Stimulated activated CD4-positive, alpha-beta T cell treated with anti-CD3 and anti-CD28 coated beads, Interleukin-4, amount 100 ng/mL, for 1 hour (primary cell): ENCODE results near the gene SATB2.

ENCODE experiments used
- DNase-seq: peaks from one replicate; pipeline ENCODE4 v3.0.0-alpha.2; 2020

Gene SATB2

GRCh38 chr2:199465988-199466691 is 8.4 kb upstream of the SATB2 start:
- no peak for DNase-seq

- DNase-seq, result no peak
Measured at GRCh38 chr2:199465390-199465789, 7.7 kb upstream of the SATB2 start.

- no peak for DNase-seq
Measured at GRCh38 chr2:199464606-199465352, 7.0 kb upstream of the SATB2 start.

- no peak for DNase-seq
Measured at GRCh38 chr2:199463708-199464605, 6.2 kb upstream of the SATB2 start.

GRCh38 chr2:199462956-199463692 is 5.4 kb upstream of the SATB2 start:
- peak; percentile 62 for DNase-seq

GRCh38 chr2:199462347-199462955 is 4.7 kb upstream of the SATB2 start:
- DNase-seq, result no peak

DNA sequence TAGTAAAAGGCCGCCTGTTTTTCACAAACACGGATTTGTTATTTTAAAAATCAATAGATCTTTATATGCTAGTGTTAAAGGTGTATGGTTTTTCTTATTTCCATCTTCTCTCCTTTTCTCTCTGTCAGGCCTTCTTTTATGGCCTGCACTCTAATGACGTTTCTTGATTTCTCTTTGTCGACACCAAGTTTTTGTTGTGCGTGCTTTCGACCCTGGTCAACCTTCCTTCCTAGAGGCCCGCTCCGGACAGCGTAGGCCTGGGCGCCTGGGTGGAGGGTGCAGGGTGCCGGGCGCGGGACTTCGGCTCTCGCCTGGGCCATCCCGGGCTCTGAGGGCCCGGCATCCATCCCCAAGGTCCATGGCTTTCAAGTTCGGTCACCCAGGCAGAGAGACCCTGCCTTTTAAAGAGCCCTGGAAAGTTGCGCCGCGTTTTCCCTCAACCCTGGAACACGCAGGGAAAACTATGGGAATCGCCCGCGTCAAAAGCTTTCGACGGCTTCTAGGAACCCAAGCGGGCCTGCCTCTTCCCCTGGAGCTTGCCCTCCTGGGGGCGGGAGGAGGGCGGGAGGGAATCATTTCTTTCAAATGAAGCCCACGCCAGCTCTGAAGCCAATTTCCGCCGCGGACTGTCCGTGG is 4.1 kb upstream of the SATB2 start:
- DNase-seq, result no peak

DNA sequence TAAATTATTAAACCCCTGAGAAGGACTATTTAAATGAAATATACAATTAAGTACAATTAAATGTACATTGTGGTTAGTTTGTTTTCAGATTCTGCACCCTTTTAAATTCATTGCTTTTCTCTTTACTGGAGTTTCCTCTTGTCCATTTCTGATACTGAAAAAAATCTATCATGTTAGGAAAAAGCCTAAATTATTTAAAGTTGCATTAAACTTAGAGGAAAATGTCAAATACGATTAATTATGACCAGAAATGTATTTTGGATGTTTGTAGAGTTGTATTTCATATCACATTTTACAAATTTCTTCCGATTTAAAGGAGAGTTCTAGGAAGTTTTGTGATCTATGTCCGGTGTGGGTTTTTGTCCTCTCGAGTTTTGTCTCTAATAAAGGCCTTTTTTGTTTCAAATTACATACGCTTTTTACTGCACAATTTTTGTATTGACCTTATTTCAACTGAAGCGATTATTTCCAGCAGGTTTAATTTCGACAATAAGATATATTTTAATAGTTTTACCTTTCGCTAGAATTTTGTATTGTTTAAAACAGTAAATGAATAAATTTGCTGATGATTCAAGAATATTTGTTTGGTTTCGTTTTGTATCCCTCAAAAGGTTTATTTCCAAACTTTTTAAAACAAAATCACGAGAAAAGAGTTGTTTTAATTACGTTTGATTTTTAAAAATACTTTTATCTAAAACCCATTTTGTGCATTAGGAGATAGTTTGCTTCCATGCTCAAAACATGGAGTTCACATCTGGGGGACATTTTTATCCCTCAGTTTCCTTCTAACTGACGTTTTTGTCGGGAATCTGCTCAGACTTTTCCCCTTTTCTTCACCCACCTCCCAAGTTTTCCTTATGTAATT is 3.3 kb upstream of the SATB2 start:
- no peak for DNase-seq

- no peak for DNase-seq
Measured at GRCh38 chr2:199460101-199460671, 2.4 kb upstream of the SATB2 start.

GRCh38 chr2:199459286-199460100 is 1.8 kb upstream of the SATB2 start:
- DNase-seq, result peak; percentile 77

DNA sequence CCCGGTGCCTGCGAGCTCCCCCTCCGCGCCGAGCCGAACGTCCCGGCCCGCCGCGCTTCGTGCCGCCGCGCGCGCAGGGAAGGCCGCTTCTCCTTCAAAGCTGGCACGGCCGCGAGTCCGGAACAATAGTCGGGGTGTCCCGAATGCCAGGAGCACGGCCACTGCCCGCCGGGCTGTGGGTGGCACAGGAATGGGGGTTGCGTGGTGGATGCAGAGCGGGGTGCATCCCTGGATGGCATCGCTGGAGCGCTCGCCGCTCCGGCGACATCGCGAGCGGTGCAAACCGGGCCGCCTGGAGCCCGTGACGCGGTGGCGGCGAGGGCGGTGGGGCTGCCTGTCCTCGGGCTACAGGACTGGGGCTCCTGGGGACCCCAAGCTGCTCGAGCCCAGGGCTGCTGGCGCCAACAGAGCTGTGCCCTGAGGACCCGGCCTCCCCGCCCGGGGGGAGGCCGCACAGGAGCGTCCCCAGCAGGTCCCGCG is 1.1 kb upstream of the SATB2 start:
- DNase-seq, result peak; percentile 40

DNA sequence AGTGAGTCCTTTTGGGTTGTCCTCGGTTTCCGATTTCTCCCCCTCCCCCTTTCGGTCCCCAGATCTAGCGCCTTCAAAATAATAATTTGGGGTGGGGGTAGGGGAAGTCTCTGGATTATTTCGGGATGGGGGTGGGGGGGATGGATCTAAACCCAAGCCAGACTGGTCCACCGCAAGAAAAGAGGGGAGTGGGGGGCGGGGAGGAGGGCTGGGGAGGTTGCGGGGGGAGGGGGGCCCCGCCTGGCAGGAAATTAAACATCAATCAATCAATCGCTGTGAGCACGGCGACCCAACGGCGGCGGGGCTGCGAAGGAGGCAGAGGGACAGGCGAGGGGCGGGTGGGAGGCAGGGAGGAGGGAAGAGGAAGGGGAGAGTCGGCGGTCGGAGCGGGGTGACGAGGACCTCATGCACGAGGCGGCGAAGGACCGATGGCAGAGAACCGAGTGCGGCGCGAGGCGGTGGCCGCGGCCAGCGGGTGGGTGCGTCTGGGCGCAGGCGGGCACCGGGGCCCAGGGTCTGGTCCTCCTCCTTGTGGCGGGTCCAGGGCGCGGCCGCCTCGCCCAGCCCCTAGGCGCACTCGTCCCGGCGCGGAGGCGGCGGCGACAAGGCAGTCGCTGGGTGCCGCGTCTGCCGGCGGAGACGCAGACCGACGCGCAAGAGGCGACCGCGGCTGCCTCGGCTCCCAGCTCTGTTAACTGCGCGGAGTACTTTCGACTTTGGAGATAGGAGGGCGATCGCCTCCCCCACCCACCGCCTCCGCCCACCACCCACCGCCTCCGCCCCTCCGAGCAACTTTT is 468 bp upstream of the SATB2 start:
- peak; percentile 37 for DNase-seq

DNA sequence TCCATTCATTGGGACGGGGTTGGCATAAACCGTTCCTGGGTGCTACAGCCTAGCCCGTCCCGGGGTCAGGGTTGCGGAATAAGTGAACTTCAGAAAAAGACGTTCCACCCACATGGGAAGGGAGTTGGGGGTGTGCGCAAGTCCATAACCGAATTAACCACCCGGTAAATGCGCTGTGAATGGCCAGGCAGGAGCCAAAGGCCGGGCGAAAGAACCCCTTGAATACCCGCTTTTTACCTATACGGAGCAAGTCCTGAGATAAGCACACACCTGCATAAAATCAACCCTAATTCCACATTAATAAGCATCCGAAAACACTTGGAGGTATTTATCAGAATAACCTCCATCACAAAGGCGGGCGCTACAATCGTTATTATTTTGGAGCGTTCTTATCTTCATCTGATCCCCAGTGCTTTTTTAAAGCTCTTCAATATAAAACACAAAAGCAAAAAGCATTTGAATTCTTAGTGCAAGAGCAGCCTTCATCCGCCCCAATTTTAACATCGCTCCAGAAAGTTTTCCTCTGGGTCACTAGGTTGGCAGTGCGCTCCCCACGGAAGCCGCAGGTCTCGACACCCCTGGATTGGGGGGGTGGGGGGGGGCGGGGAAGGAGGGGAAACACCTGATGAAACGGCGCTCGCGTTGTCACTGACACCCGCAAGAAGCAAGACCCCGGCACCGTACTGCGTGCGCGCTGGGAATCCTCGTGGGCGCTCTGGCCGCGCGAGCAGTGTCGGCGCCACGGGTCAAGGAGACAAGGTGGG is 1.2 kb downstream of the SATB2 start:
- no peak for DNase-seq

GRCh38 chr2:199455545-199456382 is 2.0 kb downstream of the SATB2 start:
- DNase-seq, result no peak

GRCh38 chr2:199455210-199455544 is 2.6 kb downstream of the SATB2 start:
- no peak for DNase-seq

DNA sequence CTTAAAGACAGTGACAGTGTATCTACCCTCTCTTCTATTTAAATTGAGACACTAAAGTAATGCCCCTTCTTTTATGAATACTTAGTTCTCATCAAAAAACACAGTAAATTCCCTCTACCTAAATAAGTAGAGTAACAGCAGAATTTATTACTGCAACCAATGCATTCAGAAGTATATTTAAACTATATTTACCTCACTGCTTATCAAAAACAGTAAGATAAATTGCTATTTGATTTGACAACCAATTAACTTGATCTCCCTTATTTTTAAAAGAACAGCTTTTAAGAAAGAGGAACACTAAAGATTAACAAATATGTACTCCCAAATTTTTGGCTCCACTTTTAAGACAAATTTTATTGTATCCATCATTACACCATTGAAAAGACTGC is 4.8 kb downstream of the SATB2 start:
- no peak for DNase-seq
